NCI-H82 (cell line): ENCODE measurements around the gene PRELID1.
"Not testable (repeated sequence)": the region's sequence is repeated elsewhere in the genome, so short reads cannot be mapped to it uniquely, and the experiment has no call there.

Experiments used
- DNase-seq: peaks from one replicate; lab custom pipeline; 2025; lab: John Stamatoyannopoulos, UW

Gene PRELID1

GRCh38 chr5:177299697-177300096 lies 3.9 kb upstream of the PRELID1 start:
- no peak for DNase-seq

DNA sequence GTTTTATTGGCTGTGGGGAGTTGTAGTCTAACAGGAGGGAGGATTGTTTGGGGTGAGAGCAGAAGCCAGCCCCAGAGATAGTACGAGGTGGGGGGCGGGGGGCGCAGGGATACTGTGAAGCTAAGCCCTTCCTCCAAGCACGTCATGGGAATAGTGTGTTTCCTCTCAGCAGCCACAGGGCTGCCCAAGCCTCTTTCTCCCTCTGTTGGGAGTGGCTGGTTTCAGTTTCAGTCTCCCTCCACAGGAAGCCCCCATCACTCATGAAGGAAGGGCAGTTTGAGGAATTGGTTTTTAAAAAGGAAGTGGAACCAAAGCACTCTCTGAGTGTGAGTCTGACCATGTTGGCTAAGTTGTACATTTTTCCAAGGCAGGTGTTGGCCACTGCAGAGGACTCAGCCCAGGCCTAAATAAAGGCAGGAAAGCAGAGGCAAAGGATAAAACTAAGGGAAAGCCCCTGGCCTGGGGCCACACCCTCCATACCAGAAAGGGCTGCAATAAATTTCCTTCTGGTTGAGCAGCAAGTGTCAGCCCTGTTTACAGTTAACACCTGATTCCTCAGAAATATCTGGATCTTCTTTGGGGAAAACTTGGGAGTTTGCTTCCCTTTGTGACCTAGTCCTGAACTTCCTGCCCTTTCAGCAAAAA lies 3.2 kb upstream of the PRELID1 start:
- DNase-seq, result no peak

- no peak for DNase-seq
These were observed 2.6 kb upstream of the PRELID1 start for GRCh38 chr5:177300951-177301350.

GRCh38 chr5:177301503-177302165 lies 2.0 kb upstream of the PRELID1 start:
- no peak for DNase-seq

GRCh38 chr5:177302354-177303110 lies 1.1 kb upstream of the PRELID1 start:
- DNase-seq, result peak; percentile 37

GRCh38 chr5:177303925-177304391 lies 359 bp downstream of the PRELID1 start:
- no peak for DNase-seq

GRCh38 chr5:177304392-177305119 lies 957 bp downstream of the PRELID1 start:
- DNase-seq, result peak; percentile 15

DNA sequence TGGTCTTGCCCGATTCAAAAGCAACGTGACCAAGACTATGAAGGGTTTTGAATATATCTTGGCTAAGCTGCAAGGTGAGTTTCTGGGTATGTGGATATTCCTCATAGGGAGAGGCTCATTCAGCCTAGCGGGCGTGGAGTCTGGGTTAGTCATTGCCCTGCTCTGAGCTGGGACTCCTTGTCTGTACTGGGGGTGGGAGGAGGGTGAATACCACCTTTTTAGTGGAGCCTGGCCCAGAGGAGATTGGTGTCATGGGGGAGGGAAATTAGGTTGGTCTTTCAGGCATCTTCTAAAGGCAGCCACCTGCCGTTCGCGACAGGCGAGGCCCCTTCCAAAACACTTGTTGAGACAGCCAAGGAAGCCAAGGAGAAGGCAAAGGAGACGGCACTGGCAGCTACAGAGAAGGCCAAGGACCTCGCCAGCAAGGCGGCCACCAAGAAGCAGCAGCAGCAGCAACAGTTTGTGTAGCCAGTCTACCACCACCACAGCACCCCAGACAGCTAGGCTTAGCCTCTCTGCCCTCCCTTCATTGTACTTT lies 2.6 kb downstream of the PRELID1 start:
- not testable (repeated sequence) for DNase-seq

DNA sequence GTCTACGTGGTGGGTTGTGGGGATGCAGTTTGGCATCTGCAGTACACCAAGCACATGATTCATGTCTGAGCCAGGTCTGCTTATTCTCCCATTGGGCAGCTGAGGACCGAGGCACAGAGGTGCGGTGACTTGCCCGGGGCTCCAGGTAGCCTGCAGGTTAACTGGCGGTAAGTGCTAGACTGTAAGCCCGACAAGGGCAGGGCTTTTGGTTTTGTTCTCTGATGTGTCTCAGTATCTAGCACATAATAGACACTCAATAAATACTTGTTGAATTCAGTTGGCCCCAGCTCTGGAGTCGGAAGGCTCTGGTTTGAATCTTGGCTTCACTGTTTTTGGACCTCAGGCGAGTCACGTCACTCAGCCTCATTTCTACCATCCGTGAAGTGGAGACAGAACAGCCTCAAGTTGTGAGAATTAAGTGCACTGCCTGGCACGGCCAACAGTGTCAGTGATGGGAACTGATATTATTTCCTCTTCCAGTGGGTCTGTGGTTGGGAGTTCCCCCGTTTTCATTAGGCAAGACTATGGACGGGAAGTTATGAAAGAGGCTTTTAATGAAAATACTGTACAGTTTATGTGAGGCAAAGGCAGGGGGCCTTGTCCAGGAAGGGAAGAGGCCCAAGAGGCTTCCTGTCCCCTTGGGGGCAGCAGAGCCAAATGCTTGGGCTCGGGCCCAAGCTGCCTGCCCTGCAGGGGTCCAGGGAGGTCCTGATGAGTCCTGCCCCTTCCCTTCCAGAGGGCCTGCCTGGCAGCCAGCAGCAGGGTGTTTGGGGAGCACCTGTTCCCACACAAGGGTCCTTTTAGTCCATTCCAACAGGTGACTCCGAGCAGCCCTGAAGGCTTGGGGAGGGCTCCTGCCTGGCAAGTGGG lies 3.3 kb downstream of the PRELID1 start:
- DNase-seq, result no peak

DNA sequence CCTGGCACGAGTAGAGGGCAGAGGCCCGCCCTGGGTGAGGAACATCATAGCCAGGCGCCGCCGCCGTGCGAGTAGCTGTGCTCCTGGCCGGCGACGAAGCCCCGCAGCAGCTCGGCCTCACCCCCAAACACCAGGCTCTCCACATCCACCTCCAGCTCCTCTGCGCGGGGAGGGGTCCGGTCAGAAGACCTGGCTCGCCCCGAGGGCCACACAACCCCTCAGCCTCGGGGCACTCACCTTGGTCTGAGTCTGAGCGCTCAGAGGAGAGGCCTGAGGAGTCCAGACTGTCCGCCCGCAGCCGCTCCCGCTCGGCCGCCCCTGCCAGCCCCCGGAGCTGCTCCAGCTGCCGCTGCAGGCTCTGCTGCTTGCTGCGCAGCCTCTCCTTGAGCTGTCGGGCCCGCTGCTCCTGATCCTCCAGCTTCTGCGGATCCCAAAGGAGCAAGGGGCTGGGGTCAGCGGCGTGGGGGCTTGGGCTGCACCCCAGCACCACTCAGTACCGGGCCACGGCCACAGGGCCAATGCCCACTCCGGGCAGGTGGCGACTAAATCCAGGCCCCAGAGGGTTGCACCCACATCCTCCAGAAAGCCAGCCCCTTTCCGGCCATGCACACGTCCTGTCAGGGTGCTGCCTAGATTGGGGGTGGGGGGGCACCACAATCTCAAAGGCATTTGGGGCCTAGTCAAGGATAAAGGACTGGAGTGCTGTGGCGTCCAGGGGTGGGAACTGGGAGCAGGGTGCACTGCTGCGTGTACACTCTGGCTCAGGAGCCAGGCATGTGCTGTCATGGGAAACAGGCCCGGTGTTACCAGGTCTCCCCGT lies 4.2 kb downstream of the PRELID1 start:
- DNase-seq, result no peak

DNA sequence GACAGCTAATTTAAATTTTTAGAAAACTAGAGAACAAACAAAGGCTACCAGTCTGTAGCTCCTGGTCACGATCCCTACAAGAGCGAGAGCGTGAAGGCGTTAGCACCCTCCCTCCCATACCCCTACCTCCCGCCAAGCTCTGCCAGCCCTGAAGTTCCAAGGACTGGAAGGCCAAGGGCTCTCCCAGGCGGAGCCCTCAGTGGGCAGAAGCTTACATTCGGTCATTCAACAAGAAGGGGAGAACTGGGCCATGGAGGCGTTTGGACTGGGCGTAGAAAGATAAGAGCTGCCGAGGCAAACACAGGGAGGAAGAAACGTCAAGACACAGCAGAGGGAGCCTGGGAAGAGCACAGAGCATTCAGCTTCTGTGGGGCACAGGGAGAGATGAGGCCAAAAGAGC lies 5.1 kb downstream of the PRELID1 start:
- no peak for DNase-seq

- peak; percentile 80 for DNase-seq
These were observed 6.0 kb downstream of the PRELID1 start for GRCh38 chr5:177309351-177310191.

DNA sequence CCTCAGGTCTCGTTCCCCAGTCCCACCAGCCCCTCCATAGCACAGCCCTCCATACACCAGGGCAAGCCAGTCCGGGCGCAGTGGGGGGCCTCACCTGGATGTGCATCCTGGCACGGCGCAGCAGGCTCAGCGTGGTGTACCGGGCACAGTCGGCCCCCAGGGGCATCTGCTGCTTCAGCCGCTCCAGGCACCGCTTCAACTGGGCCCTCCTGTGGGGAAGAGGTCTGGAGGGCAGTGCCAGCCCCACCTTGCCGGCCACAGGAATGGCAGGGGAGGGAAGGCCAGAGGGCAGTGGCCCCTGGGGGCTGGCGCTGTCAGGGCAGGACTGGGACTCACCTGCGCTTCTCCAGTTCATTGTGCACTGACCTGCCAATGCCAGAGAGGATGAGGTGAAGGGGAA lies 6.7 kb downstream of the PRELID1 start:
- DNase-seq, result no peak

DNA sequence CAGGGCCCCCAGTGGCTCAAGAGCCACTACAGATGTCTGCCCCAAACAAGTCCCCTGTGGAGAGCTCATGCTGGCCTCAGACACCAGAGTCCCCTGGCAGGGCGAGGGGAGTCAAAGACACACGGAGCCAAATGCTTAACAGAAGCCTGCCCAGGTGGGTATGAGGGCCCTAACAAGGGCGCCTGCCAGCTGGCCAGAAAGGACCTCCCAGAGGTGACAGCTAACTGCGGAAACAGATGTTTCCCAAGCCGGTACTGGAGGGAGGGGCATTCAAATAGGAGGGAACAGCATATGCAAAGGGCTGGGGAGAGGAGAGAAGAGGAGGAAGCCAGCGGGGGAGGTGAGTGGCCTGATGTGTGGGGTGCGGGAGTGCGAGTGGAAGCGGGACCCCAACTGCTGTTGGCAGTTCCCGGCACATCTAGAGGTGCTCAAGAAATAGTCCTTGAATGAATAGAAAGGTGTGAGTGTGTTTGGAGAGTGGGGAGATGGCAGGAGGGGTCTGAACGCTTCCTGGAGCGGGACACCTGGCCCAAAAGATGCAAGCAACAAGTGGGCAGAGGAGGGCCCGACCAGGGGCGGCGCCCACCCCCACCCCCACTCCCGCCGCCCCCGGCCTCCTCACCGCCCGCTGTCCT lies 7.3 kb downstream of the PRELID1 start:
- DNase-seq, result peak; percentile 79

GRCh38 chr5:177311392-177311722 lies 7.8 kb downstream of the PRELID1 start:
- DNase-seq, result no peak

- peak; percentile 99 for DNase-seq
These were observed 8.4 kb downstream of the PRELID1 start, which contains the start of gene MXD3 for GRCh38 chr5:177311723-177312648. MXD3 (minus strand) TSS chr5:177311898; CDS start chr5:177311830, 68 bp downstream.

GRCh38 chr5:177312649-177313181 lies 9.1 kb downstream of the PRELID1 start:
- peak; percentile 66 for DNase-seq
